Loucy (cell line): ENCODE data around the gene DNASE1L3.

Experiments
- H2AFZ ChIP-seq: fragments of 200-600 bp; sonication (generic); 2 replicates; pipeline ENCODE4 v1.6.0; 2016; ENCODE audit warnings: antibody characterized with exemption, mild to moderate bottlenecking, low read length, moderate library complexity
- H3F3A ChIP-seq: fragments of 200-600 bp; 2 replicates; pipeline ENCODE4 v1.6.0; 2016; ENCODE audit warnings: antibody characterized with exemption, low read depth, mild to moderate bottlenecking
- H3K27me3 ChIP-seq: fragments of 200-600 bp; sonication (generic); 2 replicates; pipeline ENCODE4 v1.6.1; 2014; ENCODE audit warnings: low read length, mild to moderate bottlenecking; ENCODE audit not compliant: insufficient read depth, poor library complexity, severe bottlenecking
- H3K36me3 ChIP-seq: fragments of 200-600 bp; sonication (generic); 2 replicates; pipeline ENCODE4 v1.6.1; 2016; ENCODE audit warnings: low read length; ENCODE audit not compliant: insufficient read depth
- H3K4me1 ChIP-seq: fragments of 200-600 bp; sonication (generic); 2 replicates; pipeline ENCODE4 v1.5.1; 2014; ENCODE audit warnings: low read length, mild to moderate bottlenecking; ENCODE audit not compliant: insufficient read depth, poor library complexity, severe bottlenecking
- H3K4me2 ChIP-seq: fragments of 200-600 bp; sonication (generic); 2 replicates; pipeline ENCODE4 v1.6.0; 2014; ENCODE audit warnings: antibody characterized with exemption, low read length, low read depth, mild to moderate bottlenecking; ENCODE audit not compliant: poor library complexity, severe bottlenecking
- H3K4me3 ChIP-seq: fragments of 200-600 bp; sonication (generic); 2 replicates; pipeline ENCODE4 v1.5.1; 2014; ENCODE audit warnings: low read length, mild to moderate bottlenecking, mixed read lengths; ENCODE audit not compliant: poor library complexity, severe bottlenecking
- H3K79me2 ChIP-seq: fragments of 200-600 bp; sonication (generic); 2 replicates; pipeline ENCODE4 v1.6.1; 2014; ENCODE audit warnings: low read length; ENCODE audit not compliant: insufficient read depth
- H3K9ac ChIP-seq: fragments of 200-600 bp; sonication (generic); 2 replicates; pipeline ENCODE4 v1.6.0; 2014; ENCODE audit warnings: mild to moderate bottlenecking, low read depth, low read length, moderate library complexity; ENCODE audit not compliant: poor library complexity, severe bottlenecking
- H3K9me2 ChIP-seq: fragments of 200-600 bp; sonication (generic); replicated peaks from 2 replicates; pipeline ENCODE4 v1.6.1; 2016; ENCODE audit warnings: low read depth, low read length, mixed read lengths
- H3K9me3 ChIP-seq: fragments of 200-600 bp; sonication (generic); 2 replicates; pipeline ENCODE4 v1.6.1; 2014; ENCODE audit warnings: mild to moderate bottlenecking, antibody characterized with exemption, low read length, low read depth; ENCODE audit not compliant: insufficient read depth
- H4K20me1 ChIP-seq: fragments of 200-600 bp; sonication (generic); 2 replicates; pipeline ENCODE4 v1.6.0; 2014; ENCODE audit warnings: antibody characterized with exemption, low read length, mild to moderate bottlenecking; ENCODE audit not compliant: insufficient read depth, poor library complexity, severe bottlenecking
- EZH2phosphoT487 ChIP-seq: fragments of 200-600 bp; IDR thresholded peaks from 2 replicates; pipeline ENCODE4 v1.6.1; 2018; ENCODE audit warnings: antibody characterized with exemption, mild to moderate bottlenecking, moderate library complexity, borderline replicate concordance
- TF ChIP-seq, protein P1 (sequence below): fragments of 200-600 bp; sonication (generic); conservative IDR thresholded peaks from 2 replicates; pipeline ENCODE4 v1.5.1; 2014; ENCODE audit warnings: mild to moderate bottlenecking, antibody characterized with exemption, low read length

DNASE1L3 gene

DNA sequence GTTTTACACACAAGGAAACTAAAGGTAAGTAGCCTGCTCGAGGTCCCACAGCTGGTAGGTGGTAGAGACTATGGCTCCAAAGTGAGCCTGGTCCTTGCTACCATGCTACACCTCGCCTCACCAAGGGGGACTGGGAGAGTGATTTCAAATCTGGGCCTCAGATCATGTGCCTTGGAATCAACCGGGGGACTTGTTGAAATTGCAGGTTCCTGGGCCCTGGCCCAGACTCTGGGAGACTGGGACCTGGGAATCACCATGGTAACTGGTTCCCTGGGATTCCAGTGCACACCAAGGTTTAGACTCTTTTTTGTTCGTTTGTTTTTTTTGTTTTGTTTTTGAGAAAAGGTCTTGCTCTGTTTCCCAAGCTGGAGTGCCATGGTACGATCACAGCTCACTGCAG lies 21.1 kb downstream of the DNASE1L3 start:
- TF ChIP-seq, protein P1, sequence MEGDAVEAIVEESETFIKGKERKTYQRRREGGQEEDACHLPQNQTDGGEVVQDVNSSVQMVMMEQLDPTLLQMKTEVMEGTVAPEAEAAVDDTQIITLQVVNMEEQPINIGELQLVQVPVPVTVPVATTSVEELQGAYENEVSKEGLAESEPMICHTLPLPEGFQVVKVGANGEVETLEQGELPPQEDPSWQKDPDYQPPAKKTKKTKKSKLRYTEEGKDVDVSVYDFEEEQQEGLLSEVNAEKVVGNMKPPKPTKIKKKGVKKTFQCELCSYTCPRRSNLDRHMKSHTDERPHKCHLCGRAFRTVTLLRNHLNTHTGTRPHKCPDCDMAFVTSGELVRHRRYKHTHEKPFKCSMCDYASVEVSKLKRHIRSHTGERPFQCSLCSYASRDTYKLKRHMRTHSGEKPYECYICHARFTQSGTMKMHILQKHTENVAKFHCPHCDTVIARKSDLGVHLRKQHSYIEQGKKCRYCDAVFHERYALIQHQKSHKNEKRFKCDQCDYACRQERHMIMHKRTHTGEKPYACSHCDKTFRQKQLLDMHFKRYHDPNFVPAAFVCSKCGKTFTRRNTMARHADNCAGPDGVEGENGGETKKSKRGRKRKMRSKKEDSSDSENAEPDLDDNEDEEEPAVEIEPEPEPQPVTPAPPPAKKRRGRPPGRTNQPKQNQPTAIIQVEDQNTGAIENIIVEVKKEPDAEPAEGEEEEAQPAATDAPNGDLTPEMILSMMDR = no peak
- Histone ChIP-seq H3F3A (no peaks in the 10 kb centered on the region), H3K27me3 (no peaks in the 10 kb centered on the region), H3K9ac (no peak overlapping the region), H3K4me3 (no peak overlapping the region), H3K4me1 (no peaks in the 10 kb centered on the region), H4K20me1 (no peaks in the 10 kb centered on the region), H3K36me3 (no peaks in the 10 kb centered on the region), H3K4me2 (no peak overlapping the region), H3K79me2 (no peaks in the 10 kb centered on the region), H3K9me3 (no peaks in the 10 kb centered on the region), H3K9me2 (no peaks in the 10 kb centered on the region), H2AFZ (no peak overlapping the region)

DNA sequence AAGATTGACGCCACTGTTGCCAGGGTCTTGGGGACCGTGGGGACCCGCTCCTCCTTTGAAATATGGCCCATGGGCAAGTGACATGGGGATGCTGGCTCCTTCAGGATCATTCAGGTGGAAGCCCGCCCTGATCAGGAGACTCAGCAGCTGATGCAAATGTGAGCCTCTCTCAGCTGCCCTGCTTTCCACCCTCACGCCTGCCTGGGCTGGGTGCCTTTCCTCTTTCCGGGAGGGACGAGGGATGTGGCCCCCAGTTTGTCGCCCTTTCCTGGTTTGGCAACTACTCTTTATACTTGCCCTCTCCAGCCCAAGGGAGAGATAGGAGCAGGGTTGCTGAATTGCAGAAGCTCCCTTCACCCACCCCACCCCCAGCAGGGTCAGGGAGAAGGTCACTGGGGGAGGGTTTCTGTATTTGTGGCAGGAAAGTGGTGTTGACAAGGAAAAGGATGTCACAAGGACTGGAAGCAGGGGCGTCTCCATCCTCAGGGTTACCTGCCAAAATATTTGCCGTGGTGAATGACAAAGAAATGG lies 21.8 kb downstream of the DNASE1L3 start:
- Histone ChIP-seq H3K36me3 (no peaks in the 10 kb centered on the region), H4K20me1 (no peaks in the 10 kb centered on the region), H3K9me2 (no peaks in the 10 kb centered on the region), H3F3A (no peaks in the 10 kb centered on the region), H2AFZ (no peak overlapping the region), H3K9me3 (no peaks in the 10 kb centered on the region), H3K9ac (no peak overlapping the region), H3K4me1 (no peaks in the 10 kb centered on the region), H3K4me2 (no peak overlapping the region), H3K27me3 (no peaks in the 10 kb centered on the region), H3K79me2 (no peaks in the 10 kb centered on the region), H3K4me3 (no peak overlapping the region)
- TF ChIP-seq EZH2phosphoT487 = no peak
- TF ChIP-seq, protein P1 = no peak

DNA sequence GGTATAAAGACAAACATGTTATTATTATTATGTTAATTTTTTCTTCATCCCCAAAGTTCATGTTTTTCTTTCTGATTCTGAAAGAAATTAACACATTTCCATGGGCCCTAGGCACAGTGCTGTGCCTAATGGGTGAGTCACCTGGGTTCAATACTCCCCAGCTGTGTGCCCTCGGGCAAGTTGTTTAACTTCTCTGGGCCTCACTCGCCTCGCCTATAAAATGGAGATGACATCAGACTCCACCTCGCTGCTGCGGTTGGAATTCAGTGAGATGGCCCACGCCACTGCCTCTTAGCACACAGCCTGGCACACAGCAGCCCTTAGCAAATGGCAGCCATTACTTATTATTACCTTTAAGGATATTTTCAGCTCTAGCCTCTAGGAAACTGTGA lies 22.6 kb downstream of the DNASE1L3 start:
- TF ChIP-seq, protein P1 = no peak
- TF ChIP-seq EZH2phosphoT487 = no peak
- no peaks in the 10 kb centered on the region for H3K4me1 ChIP-seq
- no peak overlapping the region for H3K4me3 ChIP-seq
- H3F3A ChIP-seq = no peaks in the 10 kb centered on the region
- no peaks in the 10 kb centered on the region for H4K20me1 ChIP-seq
- no peaks in the 10 kb centered on the region for H3K9me3 ChIP-seq
- H3K9me2 ChIP-seq = no peaks in the 10 kb centered on the region
- H2AFZ ChIP-seq = no peak overlapping the region
- H3K79me2 ChIP-seq = no peaks in the 10 kb centered on the region
- H3K4me2 ChIP-seq = no peak overlapping the region
- H3K27me3 ChIP-seq = no peaks in the 10 kb centered on the region
- H3K36me3 ChIP-seq = no peaks in the 10 kb centered on the region
- H3K9ac ChIP-seq = no peak overlapping the region
